HG03097 (cell line): Measurements from ENCODE around the gene CHRDL1.
A peak's percentile ranks its signal among the peaks of the same experiment; 100 is the strongest.

Source experiments
- ATAC-seq: cut with Tn5 transposase; IDR thresholded peaks from one replicate; pipeline ENCODE4 v1.9.1; 2021; ENCODE audit not compliant: unreplicated experiment, low FRiP score

Gene CHRDL1

GRCh38 chrX:110745288-110745687 lies 50.3 kb downstream of the CHRDL1 start:
- ATAC-seq, result no peak

- ATAC-seq, result peak; percentile 64
These were observed 51.8 kb downstream of the CHRDL1 start for GRCh38 chrX:110743679-110744340.

GRCh38 chrX:110741213-110741796 lies 54.3 kb downstream of the CHRDL1 start:
- no peak for ATAC-seq

GRCh38 chrX:110734894-110735541 lies 60.6 kb downstream of the CHRDL1 start:
- ATAC-seq, result no peak

- ATAC-seq, result no peak
These were observed 61.3 kb downstream of the CHRDL1 start for GRCh38 chrX:110734271-110734670.

GRCh38 chrX:110733166-110733565 lies 62.5 kb downstream of the CHRDL1 start:
- ATAC-seq, result no peak

- ATAC-seq, result no peak
These were observed 63.4 kb downstream of the CHRDL1 start for GRCh38 chrX:110732266-110732665.

- ATAC-seq, result no peak
These were observed 71.8 kb downstream of the CHRDL1 start for GRCh38 chrX:110723844-110724243.

- no peak for ATAC-seq
These were observed 73.5 kb downstream of the CHRDL1 start for GRCh38 chrX:110722135-110722534.

- no peak for ATAC-seq
These were observed 82.0 kb downstream of the CHRDL1 start for GRCh38 chrX:110713666-110714065.

- ATAC-seq, result no peak
These were observed 89.2 kb downstream of the CHRDL1 start for GRCh38 chrX:110706446-110706845.

- no peak for ATAC-seq
These were observed 92.0 kb downstream of the CHRDL1 start for GRCh38 chrX:110703641-110704040.

- ATAC-seq, result no peak
These were observed 96.5 kb downstream of the CHRDL1 start for GRCh38 chrX:110699109-110699508.

GRCh38 chrX:110698696-110699095 lies 96.9 kb downstream of the CHRDL1 start:
- ATAC-seq, result peak; percentile 88

- ATAC-seq, result no peak
These were observed 102.8 kb downstream of the CHRDL1 start for GRCh38 chrX:110692866-110693265.

- no peak for ATAC-seq
These were observed 104.2 kb downstream of the CHRDL1 start for GRCh38 chrX:110691446-110691845.

- ATAC-seq, result no peak
These were observed 111.0 kb downstream of the CHRDL1 start for GRCh38 chrX:110684653-110685052.

- ATAC-seq, result no peak
These were observed 111.7 kb downstream of the CHRDL1 start for GRCh38 chrX:110683925-110684324.

GRCh38 chrX:110678591-110678990 lies 117.0 kb downstream of the CHRDL1 start:
- ATAC-seq, result no peak

- ATAC-seq, result no peak
These were observed 119.7 kb downstream of the CHRDL1 start for GRCh38 chrX:110675886-110676285.

GRCh38 chrX:110671068-110671803 lies 124.4 kb downstream of the CHRDL1 start:
- ATAC-seq, result peak; percentile 91
